ENCODE data around the gene TMEM200A. TPM values are rescaled to one million over a fixed set of nuclear protein-coding genes. Genes with fewer than 3 reads are reported as not detected.

The TMEM200A gene
- total and polyA plus RNA-seq, 9 donors: 9.2 to 28.7 (median 18.2) TPM

DNA sequence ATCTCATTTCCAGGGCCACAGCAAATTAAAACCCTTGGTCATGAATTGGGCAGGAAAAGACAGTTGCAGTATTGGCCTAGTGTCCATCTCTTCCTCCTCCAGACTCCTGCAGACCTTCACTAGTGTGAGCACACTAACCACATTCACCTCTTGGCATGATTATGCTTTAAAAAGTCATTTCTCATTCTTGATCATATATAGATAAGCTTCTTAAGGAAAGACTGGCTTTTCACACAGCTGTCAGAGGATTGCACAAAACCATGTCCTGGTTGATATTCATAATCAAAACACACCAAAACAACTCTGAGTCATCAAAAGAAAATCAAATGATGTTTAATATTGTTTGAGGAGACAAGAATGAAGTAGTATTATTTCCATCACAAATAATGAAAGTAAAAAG is 52.1 kb downstream of the TMEM200A start:
- DNase-seq: no peak
- Histone ChIP-seq H3K4me1 (ENCODE audit: control insufficient read depth, insufficient read depth, low read length) (no peaks in the 10 kb centered on the region), H3K4me3 (ENCODE audit: low read length) (no peak overlapping the region), H3K27ac (ENCODE audit: low read length) (no peak overlapping the region), H3K9me3 (replicated peaks; ENCODE audit: control insufficient read depth, low read depth, low read length) (no peaks in the 10 kb centered on the region), H3K36me3 (ENCODE audit: control insufficient read depth, insufficient read depth, low read length) (no peaks in the 10 kb centered on the region), H3K27me3 (ENCODE audit: control insufficient read depth, insufficient read depth, low read length) (no peaks in the 10 kb centered on the region)

DNA sequence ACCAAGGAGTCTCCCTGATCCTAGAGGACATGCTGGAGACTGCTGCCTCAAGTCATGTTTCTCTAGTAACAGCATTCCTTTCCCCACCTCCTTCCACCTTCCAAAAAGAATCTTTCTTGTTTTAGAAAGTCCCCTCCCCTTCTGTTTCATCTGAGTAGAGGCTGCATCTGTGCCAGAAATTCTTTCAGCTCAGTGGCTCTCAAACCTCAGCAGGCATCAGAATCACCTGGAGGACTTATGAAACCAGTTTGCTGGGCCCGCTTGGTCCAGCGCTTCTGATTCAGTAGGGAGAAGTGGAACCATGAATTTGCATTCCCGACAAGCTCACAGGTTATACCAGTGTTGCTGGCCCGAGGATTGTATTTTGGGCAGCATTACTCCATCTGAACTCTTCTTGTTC is 55.1 kb downstream of the TMEM200A start:
- 75% methylated on average over 2 of the region's 4 CpGs for WGBS (ENCODE audit: insufficient coverage)
- no peaks in the 10 kb centered on the region for H3K27me3 ChIP-seq (ENCODE audit: control insufficient read depth, insufficient read depth, low read length)
- no peaks in the 10 kb centered on the region for H3K4me1 ChIP-seq (ENCODE audit: control insufficient read depth, insufficient read depth, low read length)
- DNase-seq: no peak
- no peaks in the 10 kb centered on the region for H3K9me3 ChIP-seq (replicated peaks; ENCODE audit: control insufficient read depth, low read depth, low read length)
- no peak overlapping the region for H3K27ac ChIP-seq (ENCODE audit: low read length)
- no peak overlapping the region for H3K4me3 ChIP-seq (ENCODE audit: low read length)
- no peaks in the 10 kb centered on the region for H3K36me3 ChIP-seq (ENCODE audit: control insufficient read depth, insufficient read depth, low read length)

DNA sequence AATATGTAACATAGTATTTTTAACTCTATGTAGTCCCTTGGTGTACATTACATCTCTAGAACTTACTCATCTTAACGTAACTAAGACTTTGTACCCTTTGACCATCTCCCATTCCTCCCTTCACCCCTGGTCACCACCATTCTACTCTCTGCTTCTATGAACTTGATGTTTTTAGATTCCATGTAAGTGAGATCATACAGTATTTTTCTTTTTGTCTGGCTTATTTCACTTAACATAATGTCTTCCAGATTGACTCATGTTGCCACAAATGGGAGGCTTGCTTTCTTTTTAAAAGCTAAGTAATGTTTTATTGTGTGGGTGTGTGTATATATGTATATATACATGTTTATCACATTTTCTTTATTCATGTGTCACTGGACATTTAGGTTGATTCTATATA is 55.8 kb downstream of the TMEM200A start:
- H3K9me3 ChIP-seq (replicated peaks; ENCODE audit: control insufficient read depth, low read depth, low read length): no peaks in the 10 kb centered on the region
- no peaks in the 10 kb centered on the region for H3K36me3 ChIP-seq (ENCODE audit: control insufficient read depth, insufficient read depth, low read length)
- peak; percentile 21 for DNase-seq
- H3K27ac ChIP-seq (ENCODE audit: low read length): no peak overlapping the region
- H3K4me3 ChIP-seq (ENCODE audit: low read length): no peak overlapping the region
- no CpG with 5 or more reads among the region's 1 CpG for WGBS (ENCODE audit: insufficient coverage)
- H3K4me1 ChIP-seq (ENCODE audit: control insufficient read depth, insufficient read depth, low read length): no peaks in the 10 kb centered on the region
- no peaks in the 10 kb centered on the region for H3K27me3 ChIP-seq (ENCODE audit: control insufficient read depth, insufficient read depth, low read length)

DNA sequence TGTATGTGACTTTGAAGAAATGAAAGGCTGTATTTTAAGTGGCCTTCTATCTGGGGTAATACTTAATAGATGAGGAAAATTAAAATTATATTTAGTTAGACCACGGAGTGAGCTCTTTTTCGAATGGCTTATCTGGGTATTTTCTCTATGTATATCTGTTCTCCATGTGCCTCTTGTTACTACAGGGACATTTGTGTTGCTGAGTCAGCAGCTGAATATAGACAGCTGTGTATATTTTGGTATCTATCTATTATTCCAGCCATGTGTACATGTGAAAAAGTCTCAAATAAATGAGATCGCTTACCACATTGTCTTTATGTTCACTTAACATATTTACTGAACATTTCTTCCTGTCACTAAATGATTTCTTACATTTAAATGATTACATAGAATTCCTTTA is 57.2 kb downstream of the TMEM200A start:
- Histone ChIP-seq H3K4me3 (ENCODE audit: low read length) (no peak overlapping the region), H3K27me3 (ENCODE audit: control insufficient read depth, insufficient read depth, low read length) (no peaks in the 10 kb centered on the region), H3K4me1 (ENCODE audit: control insufficient read depth, insufficient read depth, low read length) (no peaks in the 10 kb centered on the region), H3K36me3 (ENCODE audit: control insufficient read depth, insufficient read depth, low read length) (no peaks in the 10 kb centered on the region), H3K27ac (ENCODE audit: low read length) (no peak overlapping the region), H3K9me3 (replicated peaks; ENCODE audit: control insufficient read depth, low read depth, low read length) (no peaks in the 10 kb centered on the region)
- DNase-seq: peak; percentile 33
- WGBS (ENCODE audit: insufficient coverage): no CpG with 5 or more reads among the region's 3 CpGs

DNA sequence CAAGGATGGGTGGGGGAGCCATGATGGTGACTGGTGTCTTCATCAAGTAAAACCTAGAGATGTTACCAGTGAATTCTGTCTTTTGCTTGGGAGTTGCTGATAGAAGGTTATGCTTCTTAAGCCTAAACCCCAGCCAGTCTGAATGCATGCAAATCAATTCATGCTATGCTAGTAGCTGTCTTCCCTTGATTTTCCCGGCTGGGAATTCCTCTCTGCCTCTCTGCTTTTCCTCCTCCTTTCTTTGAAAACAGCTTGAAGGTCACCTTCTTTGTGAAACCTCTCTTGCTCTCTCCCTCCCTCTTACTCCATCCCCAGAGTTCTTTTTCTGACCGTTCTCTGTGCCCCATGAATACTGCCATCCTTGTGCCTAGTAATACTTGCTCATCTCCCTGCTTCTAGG is 58.9 kb downstream of the TMEM200A start:
- Histone ChIP-seq H3K36me3 (ENCODE audit: control insufficient read depth, insufficient read depth, low read length) (no peaks in the 10 kb centered on the region), H3K27ac (ENCODE audit: low read length) (no peak overlapping the region)
- WGBS (ENCODE audit: insufficient coverage): 50% methylated on average over 2 of the region's 2 CpGs

DNA sequence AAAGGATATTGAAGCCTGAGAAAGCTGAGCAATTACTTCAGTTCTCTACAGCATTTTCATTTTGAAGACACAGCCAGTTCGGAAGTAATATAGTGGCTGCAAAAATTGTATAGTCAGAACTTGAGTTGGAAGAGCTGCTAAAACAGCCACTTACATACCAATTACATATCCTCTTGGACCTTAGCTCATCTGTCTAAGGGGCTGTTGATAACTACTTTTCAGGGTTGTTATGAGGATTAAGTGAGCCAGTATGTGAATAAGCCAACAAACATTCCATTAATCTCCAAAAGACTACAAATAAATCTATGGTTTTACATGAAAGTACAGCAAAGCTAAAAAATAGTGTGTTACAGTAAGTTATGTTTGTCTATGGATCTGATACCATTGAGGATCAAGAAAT is 59.7 kb downstream of the TMEM200A start:
- no peaks in the 10 kb centered on the region for H3K9me3 ChIP-seq (replicated peaks; ENCODE audit: control insufficient read depth, low read depth, low read length)
- H3K27me3 ChIP-seq (ENCODE audit: control insufficient read depth, insufficient read depth, low read length): no peaks in the 10 kb centered on the region
- no CpG with 5 or more reads among the region's 1 CpG for WGBS (ENCODE audit: insufficient coverage)
- no peak overlapping the region for H3K27ac ChIP-seq (ENCODE audit: low read length)
- H3K4me3 ChIP-seq (ENCODE audit: low read length): no peak overlapping the region
- DNase-seq: no peak
- H3K4me1 ChIP-seq (ENCODE audit: control insufficient read depth, insufficient read depth, low read length): no peaks in the 10 kb centered on the region
- H3K36me3 ChIP-seq (ENCODE audit: control insufficient read depth, insufficient read depth, low read length): no peaks in the 10 kb centered on the region

More for the DNA sequence above, 58.9 kb downstream of the TMEM200A start:
- Histone ChIP-seq H3K27me3 (ENCODE audit: control insufficient read depth, insufficient read depth, low read length) (no peaks in the 10 kb centered on the region), H3K9me3 (replicated peaks; ENCODE audit: control insufficient read depth, low read depth, low read length) (no peaks in the 10 kb centered on the region), H3K4me1 (ENCODE audit: control insufficient read depth, insufficient read depth, low read length) (no peaks in the 10 kb centered on the region), H3K4me3 (ENCODE audit: low read length) (no peak overlapping the region)
- DNase-seq: no peak

DNA sequence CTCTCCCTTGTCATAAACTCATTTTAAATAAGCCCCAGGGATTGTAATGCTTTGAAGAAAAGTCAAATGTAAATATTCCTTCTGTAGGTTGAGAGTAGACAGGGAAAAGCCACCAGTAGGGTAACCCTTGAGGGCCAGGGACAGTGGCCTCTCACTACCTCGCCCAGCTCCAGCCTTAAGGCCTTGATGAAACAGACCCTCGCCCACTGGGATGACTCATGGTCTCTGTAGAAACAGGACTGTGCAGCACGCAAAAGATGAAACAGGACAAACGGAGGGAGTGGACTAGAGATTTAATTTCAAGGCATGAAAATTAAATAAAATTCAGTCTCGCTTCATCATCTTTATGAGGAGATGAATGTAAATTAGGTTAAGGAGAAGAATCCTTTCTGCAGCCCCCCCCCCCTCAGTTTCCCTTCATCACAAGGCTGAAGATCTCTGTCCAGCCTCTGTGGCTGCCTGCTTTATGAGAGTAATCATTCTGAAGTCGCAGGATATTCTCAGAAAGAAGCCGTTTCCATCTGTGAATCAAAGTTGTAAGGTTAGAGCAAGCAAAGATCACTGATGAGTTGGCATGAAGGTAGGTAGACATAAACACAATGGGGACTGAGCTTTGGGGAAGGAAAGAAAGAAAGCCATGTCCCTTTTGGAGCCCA is 60.4 kb downstream of the TMEM200A start:
- H3K27me3 ChIP-seq (ENCODE audit: control insufficient read depth, insufficient read depth, low read length): no peaks in the 10 kb centered on the region
- no peaks in the 10 kb centered on the region for H3K9me3 ChIP-seq (replicated peaks; ENCODE audit: control insufficient read depth, low read depth, low read length)
- no peak overlapping the region for H3K27ac ChIP-seq (ENCODE audit: low read length)
- 71% methylated on average over 4 of the region's 7 CpGs for WGBS (ENCODE audit: insufficient coverage)
- no peak overlapping the region for H3K4me3 ChIP-seq (ENCODE audit: low read length)
- no peaks in the 10 kb centered on the region for H3K4me1 ChIP-seq (ENCODE audit: control insufficient read depth, insufficient read depth, low read length)
- H3K36me3 ChIP-seq (ENCODE audit: control insufficient read depth, insufficient read depth, low read length): no peaks in the 10 kb centered on the region
- no peak for DNase-seq

DNA sequence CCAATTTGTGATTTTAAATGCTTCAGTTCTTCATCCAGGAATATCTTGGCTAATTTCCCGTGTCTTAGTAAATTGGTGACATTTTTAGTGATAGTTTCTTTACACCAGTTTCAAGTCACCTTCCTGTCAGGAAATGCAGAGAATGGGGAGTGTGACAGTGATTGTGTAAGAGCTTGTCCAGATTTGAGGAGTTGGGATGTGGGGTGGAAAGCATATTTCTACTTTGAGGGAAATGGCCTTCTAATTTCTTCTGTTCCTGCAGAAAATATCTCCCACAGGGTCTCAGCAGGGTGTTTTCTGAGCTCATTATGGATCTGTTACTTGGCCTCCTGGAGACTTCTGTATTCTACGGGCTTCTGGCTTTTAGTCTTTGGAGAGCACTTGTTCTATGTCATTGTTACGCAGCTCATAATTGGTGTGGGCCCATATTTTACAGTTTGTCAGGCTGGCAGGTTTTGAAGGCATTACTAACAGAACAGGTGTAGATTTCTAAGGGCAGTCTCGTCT is 65.6 kb downstream of the TMEM200A start:
- WGBS (ENCODE audit: insufficient coverage): 0% methylated on average over 1 of the region's 4 CpGs
- no peaks in the 10 kb centered on the region for H3K27me3 ChIP-seq (ENCODE audit: control insufficient read depth, insufficient read depth, low read length)
- H3K9me3 ChIP-seq (replicated peaks; ENCODE audit: control insufficient read depth, low read depth, low read length): no peaks in the 10 kb centered on the region
- no peaks in the 10 kb centered on the region for H3K36me3 ChIP-seq (ENCODE audit: control insufficient read depth, insufficient read depth, low read length)
- H3K4me1 ChIP-seq (ENCODE audit: control insufficient read depth, insufficient read depth, low read length): no peaks in the 10 kb centered on the region
- no peak overlapping the region for H3K4me3 ChIP-seq (ENCODE audit: low read length)
- H3K27ac ChIP-seq (ENCODE audit: low read length): no peak overlapping the region
- DNase-seq: no peak

DNA sequence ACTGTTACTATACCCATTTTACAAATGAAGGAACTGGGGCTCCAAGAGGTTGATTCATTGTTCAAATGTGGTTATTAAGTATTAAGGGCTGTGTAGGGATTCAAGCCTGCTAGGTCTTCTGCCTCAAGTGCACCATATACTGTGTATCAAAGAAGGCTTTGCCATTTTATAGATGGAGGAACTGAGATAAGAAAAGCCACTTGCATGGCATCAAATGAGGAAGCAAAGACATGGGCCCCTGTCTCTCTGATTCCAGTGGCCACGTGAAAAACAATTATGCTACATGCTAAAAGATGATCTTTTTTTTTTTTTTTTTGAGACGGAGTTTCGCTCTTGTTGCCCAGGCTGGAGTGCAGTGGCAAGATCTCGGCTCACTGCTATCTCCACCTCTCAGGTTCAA is 67.0 kb downstream of the TMEM200A start:
- Histone ChIP-seq H3K4me3 (ENCODE audit: low read length) (no peak overlapping the region), H3K27ac (ENCODE audit: low read length) (no peak overlapping the region), H3K27me3 (ENCODE audit: control insufficient read depth, insufficient read depth, low read length) (no peaks in the 10 kb centered on the region), H3K9me3 (replicated peaks; ENCODE audit: control insufficient read depth, low read depth, low read length) (no peaks in the 10 kb centered on the region), H3K36me3 (ENCODE audit: control insufficient read depth, insufficient read depth, low read length) (no peaks in the 10 kb centered on the region), H3K4me1 (ENCODE audit: control insufficient read depth, insufficient read depth, low read length) (no peaks in the 10 kb centered on the region)
- 87% methylated on average over 1 of the region's 4 CpGs for WGBS (ENCODE audit: insufficient coverage)
- no peak for DNase-seq

DNA sequence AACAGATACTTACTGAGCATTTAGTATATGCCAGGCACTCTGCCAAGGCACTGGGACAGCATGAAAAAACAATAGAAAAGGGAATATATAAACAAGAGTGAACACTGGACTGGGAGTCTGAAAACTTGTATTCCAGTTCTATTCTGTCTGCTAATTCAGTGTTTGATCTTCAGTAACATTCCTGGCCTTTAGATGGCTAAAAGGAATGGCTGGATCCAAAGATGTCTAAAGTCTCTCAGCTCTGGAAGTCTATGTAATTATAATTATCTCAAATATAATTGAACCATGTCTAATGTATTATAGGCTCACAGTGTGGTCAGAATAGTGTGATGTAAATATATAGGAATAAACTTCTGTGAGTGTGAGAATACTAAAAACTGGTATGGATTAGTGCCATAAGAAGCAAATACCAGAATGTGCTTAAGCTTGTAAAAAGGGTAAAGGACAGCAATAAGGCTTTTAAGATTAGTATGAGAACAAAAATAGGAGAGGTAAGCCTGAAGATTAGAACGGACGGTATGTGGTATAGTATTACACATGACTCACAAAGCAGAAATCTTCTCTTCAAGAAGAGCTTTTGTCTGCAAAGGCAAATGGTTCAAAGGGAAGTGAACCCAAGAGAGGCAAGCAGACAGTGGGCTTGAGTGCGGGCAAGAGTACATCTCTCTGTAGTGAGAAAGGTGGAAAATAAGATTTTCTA is 68.5 kb downstream of the TMEM200A start:
- Histone ChIP-seq H3K27ac (ENCODE audit: low read length) (no peak overlapping the region), H3K4me1 (ENCODE audit: control insufficient read depth, insufficient read depth, low read length) (no peaks in the 10 kb centered on the region), H3K4me3 (ENCODE audit: low read length) (no peak overlapping the region), H3K27me3 (ENCODE audit: control insufficient read depth, insufficient read depth, low read length) (no peaks in the 10 kb centered on the region), H3K9me3 (replicated peaks; ENCODE audit: control insufficient read depth, low read depth, low read length) (no peaks in the 10 kb centered on the region), H3K36me3 (ENCODE audit: control insufficient read depth, insufficient read depth, low read length) (no peaks in the 10 kb centered on the region)
- DNase-seq: no peak
- WGBS (ENCODE audit: insufficient coverage): no CpG with 5 or more reads among the region's 3 CpGs
